ENCODE results near the gene C1orf94. TPM values are rescaled to one million over a fixed set of nuclear protein-coding genes. Genes with fewer than 3 reads are reported as not detected.

Gene C1orf94, protein sequence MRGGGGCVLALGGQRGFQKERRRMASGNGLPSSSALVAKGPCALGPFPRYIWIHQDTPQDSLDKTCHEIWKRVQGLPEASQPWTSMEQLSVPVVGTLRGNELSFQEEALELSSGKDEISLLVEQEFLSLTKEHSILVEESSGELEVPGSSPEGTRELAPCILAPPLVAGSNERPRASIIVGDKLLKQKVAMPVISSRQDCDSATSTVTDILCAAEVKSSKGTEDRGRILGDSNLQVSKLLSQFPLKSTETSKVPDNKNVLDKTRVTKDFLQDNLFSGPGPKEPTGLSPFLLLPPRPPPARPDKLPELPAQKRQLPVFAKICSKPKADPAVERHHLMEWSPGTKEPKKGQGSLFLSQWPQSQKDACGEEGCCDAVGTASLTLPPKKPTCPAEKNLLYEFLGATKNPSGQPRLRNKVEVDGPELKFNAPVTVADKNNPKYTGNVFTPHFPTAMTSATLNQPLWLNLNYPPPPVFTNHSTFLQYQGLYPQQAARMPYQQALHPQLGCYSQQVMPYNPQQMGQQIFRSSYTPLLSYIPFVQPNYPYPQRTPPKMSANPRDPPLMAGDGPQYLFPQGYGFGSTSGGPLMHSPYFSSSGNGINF
- total RNA-seq (not detected), polyA plus RNA-seq (not detected), total RNA-seq (not detected)

DNA sequence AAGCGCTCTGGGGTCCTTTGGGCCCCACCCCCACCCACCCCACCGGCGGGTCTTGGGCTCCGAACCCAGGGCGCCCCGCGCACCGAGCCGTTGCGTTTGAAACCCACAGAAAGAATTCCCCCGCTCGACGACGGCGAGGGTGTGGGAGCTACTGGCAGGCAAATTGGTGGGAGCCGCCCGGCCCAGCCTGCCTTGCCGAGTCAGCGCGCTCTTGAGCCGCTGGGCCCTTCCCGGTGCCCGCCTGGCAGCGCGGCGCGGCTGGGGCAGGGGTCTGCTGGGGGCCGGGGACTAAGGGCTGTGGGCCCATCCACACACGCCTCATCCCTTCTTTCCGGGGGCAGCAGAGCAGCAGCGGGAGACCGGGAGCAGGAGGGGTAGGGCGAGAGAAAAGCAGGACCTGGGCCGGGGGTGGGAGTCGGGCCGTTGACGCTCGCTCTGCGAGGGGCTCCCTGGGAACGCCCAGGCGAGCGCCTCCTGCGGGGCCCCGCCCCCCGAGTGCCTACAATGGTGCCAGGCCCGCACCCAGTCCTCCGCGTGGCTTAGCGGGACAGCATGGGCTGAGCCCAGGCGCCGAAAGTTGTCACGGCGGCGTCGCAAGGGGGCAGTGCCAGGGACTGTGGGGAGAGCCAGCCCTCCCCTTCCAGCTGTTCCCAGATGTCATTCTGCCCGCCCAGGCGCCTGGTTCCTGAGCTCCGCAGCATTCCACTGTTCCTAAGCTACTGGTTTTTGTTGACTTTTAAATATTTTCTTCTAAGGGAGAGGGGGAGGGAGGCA lies at the start of gene C1orf94:
C1orf94 (plus strand) TSS at position 78 of the 774 bp plus-strand sequence. CDS start 883 bp downstream, outside the sequence.
- no peak within 1 kb of the TSS for H3K4me3 Mint-ChIP-seq
- H3K9me3 Mint-ChIP-seq, result peaks cover 0 to 11% (median 2%) of the 10 kb centered on the region in 11 donors
- ChIA-PET CTCF (no interaction called here), POLR2A (no interaction called here)
- H3K4me1 ChIP-seq (ENCODE audit: control insufficient read depth in 2 of 2, insufficient read depth in 2 of 2, low read length in 2 of 2), result no peaks in the 10 kb centered on the region
- peaks cover 43 to 67% (median 56%) of the 10 kb centered on the region in 5 donors for H3K27me3 Mint-ChIP-seq
- no peak for ATAC-seq
- H3K36me3 Mint-ChIP-seq, result peaks cover 0 to 3% (median 0%) of the 10 kb centered on the region in 5 donors
- peaks cover 3 to 9% of the 10 kb centered on the region in 2 donors for H3K27me3 ChIP-seq (ENCODE audit: control insufficient read depth in 2 of 2, insufficient read depth in 2 of 2, low read length in 2 of 2)
- H3K4me1 Mint-ChIP-seq, result no peaks in the 10 kb centered on the region
- H3K27ac ChIP-seq (ENCODE audit: low read depth, low read length), result no peak within 1 kb of the TSS
- DNase-seq, result no peak
- H3K4me3 ChIP-seq (ENCODE audit: low read length), result no peak within 1 kb of the TSS
- no peak within 1 kb of the TSS for H3K27ac Mint-ChIP-seq
- no peaks in the 10 kb centered on the region for H3K9me3 ChIP-seq (ENCODE audit: control insufficient read depth in 2 of 3, low read length in 3 of 3)
- H3K36me3 ChIP-seq (ENCODE audit: control insufficient read depth in 2 of 3, insufficient read depth in 3 of 3, low read length in 3 of 3), result no peaks in the 10 kb centered on the region
- intact Hi-C loops (cut with micrococcal nuclease), result no loop called here

DNA sequence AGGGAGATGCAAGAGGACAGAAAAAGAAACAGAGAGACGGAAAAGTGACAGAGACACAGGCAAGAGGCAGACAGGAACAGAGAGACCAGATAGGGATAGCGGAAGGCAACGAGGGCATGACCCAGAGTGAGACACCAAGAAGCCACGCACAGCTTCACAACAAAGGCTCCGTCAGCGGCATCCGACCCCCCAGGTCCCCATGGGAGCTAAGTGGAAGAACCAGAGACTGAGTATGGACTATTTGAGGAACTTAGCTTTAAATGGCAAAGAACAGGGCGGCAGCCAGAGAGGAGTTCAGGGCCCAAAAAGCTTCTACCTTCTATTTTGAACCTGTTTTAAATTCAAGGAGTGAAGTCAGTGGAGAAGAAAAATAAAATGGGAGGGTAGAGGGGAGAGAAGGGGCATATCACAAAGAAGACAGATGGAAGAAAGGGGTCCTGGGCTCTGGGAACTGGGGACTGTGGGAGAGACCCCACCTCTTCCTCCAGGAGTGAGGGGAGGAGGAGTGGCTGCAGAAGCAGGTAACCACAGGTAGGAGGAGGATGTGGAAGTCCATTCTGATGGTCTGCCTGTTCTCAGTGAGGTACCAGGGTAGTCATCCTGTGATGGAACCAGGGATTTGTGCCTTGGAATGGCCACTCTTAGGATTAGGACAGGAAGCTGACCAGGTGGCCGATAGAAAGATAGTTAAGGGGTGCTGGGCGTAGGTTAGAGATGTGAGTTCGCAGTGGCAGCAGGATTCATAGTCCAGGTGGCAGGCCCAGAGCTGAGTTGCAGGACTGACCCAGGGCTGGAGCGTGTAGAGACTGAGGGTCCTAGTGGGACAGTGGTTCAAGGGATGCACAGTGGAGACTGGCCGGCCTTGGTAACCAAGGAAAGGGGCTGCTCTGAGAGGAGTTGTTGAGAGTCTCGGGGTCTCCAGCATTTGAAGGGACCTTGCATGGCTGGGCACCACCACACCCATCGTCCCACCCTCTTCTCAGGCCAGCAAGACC lies 49.4 kb upstream of the C1orf94 start:
- no peak overlapping the region for H3K27ac ChIP-seq (ENCODE audit: low read depth, low read length)
- H3K36me3 ChIP-seq (ENCODE audit: control insufficient read depth in 2 of 3, insufficient read depth in 3 of 3, low read length in 3 of 3), result no peaks in the 10 kb centered on the region
- peaks cover 0 to 8% (median 0%) of the 10 kb centered on the region in 11 donors for H3K9me3 Mint-ChIP-seq
- no peaks in the 10 kb centered on the region for H3K27me3 ChIP-seq (ENCODE audit: control insufficient read depth in 2 of 2, insufficient read depth in 2 of 2, low read length in 2 of 2)
- no peaks in the 10 kb centered on the region for H3K9me3 ChIP-seq (ENCODE audit: control insufficient read depth in 2 of 3, low read length in 3 of 3)
- H3K27me3 Mint-ChIP-seq, result peaks cover 0 to 45% (median 17%) of the 10 kb centered on the region in 5 donors
- ATAC-seq (no peak), DNase-seq (no peak)
- peak overlapping the region in 1 of 9 donors; percentile 73 for H3K27ac Mint-ChIP-seq
- no peaks in the 10 kb centered on the region for H3K4me1 ChIP-seq (ENCODE audit: control insufficient read depth in 2 of 2, insufficient read depth in 2 of 2, low read length in 2 of 2)
- no peaks in the 10 kb centered on the region for H3K4me1 Mint-ChIP-seq
- H3K36me3 Mint-ChIP-seq, result no peaks in the 10 kb centered on the region
- ChIA-PET POLR2A (no interaction called here), CTCF (no interaction called here)
- no peak overlapping the region for H3K4me3 Mint-ChIP-seq
- H3K4me3 ChIP-seq (ENCODE audit: low read length), result no peak overlapping the region
- intact Hi-C loops (cut with micrococcal nuclease), result no loop called here

DNA sequence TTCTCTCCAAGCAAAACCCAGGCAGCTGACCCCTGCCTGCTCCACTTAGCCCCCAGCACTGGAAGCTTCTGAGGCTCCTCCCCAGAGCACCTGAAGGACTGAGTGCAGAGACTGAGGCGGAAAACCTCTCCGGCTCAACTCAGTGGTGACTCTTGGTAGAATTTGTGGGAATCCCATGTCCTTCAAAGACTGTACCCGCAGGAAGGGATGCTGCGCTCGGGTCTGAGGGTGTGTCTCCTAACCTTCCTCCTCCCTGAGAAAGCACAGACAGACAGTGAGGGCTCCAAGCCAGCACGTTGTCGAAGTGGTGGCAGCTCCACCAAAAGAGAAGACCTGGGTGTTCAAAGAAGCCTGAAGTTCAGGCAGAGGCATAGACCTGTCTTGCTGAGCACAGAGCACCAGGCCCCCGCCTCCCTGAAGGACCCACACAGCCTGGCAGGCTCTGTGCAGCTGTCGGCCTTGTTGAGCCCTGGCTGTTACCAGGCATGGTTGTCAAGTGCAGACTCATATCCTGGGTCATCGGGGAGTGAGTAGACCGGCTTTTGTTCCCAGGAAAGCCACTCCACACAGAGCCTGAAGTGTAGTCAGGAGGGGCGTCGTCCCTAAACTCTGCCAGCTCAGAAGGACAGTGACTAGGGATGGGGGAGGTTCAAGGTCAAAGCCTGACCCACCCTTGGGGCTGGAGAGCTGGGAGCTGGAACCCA lies 48.4 kb upstream of the C1orf94 start:
- no peaks in the 10 kb centered on the region for H3K27me3 ChIP-seq (ENCODE audit: control insufficient read depth in 2 of 2, insufficient read depth in 2 of 2, low read length in 2 of 2)
- H3K4me3 ChIP-seq (ENCODE audit: low read length), result no peak overlapping the region
- H3K27ac Mint-ChIP-seq, result no peak overlapping the region
- peaks cover 0 to 5% (median 0%) of the 10 kb centered on the region in 11 donors for H3K9me3 Mint-ChIP-seq
- H3K36me3 ChIP-seq (ENCODE audit: control insufficient read depth in 2 of 3, insufficient read depth in 3 of 3, low read length in 3 of 3), result no peaks in the 10 kb centered on the region
- peaks cover 0 to 35% (median 20%) of the 10 kb centered on the region in 5 donors for H3K27me3 Mint-ChIP-seq
- no peaks in the 10 kb centered on the region for H3K36me3 Mint-ChIP-seq
- no peak for ATAC-seq
- DNase-seq, result no peak
- ChIA-PET CTCF (no interaction called here), POLR2A (no interaction called here)
- no peaks in the 10 kb centered on the region for H3K4me1 Mint-ChIP-seq
- H3K9me3 ChIP-seq (ENCODE audit: control insufficient read depth in 2 of 3, low read length in 3 of 3), result no peaks in the 10 kb centered on the region
- H3K4me1 ChIP-seq (ENCODE audit: control insufficient read depth in 2 of 2, insufficient read depth in 2 of 2, low read length in 2 of 2), result no peaks in the 10 kb centered on the region
- H3K27ac ChIP-seq (ENCODE audit: low read depth, low read length), result no peak overlapping the region
- intact Hi-C loops (cut with micrococcal nuclease), result no loop called here
- H3K4me3 Mint-ChIP-seq, result no peak overlapping the region

DNA sequence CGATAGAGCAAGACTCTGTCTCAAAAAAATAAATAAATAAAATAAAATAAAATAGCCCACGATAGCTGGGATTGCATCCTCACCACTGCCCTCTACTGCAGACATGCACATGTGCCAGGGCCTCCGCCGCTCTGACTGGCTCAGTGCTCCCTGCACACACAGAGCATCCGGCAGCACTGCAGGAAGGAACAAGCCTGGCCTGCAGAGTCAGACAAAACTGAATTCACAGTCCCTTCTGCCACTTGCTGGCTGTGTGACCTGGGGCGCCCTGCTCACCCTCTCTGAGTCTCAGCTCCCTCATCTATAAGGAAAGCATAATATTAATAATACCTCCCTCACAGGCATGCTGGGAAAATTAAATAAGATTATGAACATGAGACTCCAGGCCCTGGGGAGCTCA lies 47.1 kb upstream of the C1orf94 start:
- ChIA-PET POLR2A (no interaction called here), CTCF (no interaction called here)
- H3K4me3 ChIP-seq (ENCODE audit: low read length), result no peak overlapping the region
- no peaks in the 10 kb centered on the region for H3K36me3 Mint-ChIP-seq
- no peak overlapping the region for H3K4me3 Mint-ChIP-seq
- H3K4me1 Mint-ChIP-seq, result no peaks in the 10 kb centered on the region
- no peak overlapping the region for H3K27ac ChIP-seq (ENCODE audit: low read depth, low read length)
- intact Hi-C loops (cut with micrococcal nuclease), result no loop called here
- H3K4me1 ChIP-seq (ENCODE audit: control insufficient read depth in 2 of 2, insufficient read depth in 2 of 2, low read length in 2 of 2), result no peaks in the 10 kb centered on the region
- H3K9me3 ChIP-seq (ENCODE audit: control insufficient read depth in 2 of 3, low read length in 3 of 3), result no peaks in the 10 kb centered on the region
- H3K27me3 Mint-ChIP-seq, result peaks cover 0 to 27% (median 25%) of the 10 kb centered on the region in 5 donors
- no peaks in the 10 kb centered on the region for H3K27me3 ChIP-seq (ENCODE audit: control insufficient read depth in 2 of 2, insufficient read depth in 2 of 2, low read length in 2 of 2)
- DNase-seq, result no peak
- no peak overlapping the region for H3K27ac Mint-ChIP-seq
- ATAC-seq, result no peak
- peaks cover 0 to 5% (median 0%) of the 10 kb centered on the region in 11 donors for H3K9me3 Mint-ChIP-seq
- no peaks in the 10 kb centered on the region for H3K36me3 ChIP-seq (ENCODE audit: control insufficient read depth in 2 of 3, insufficient read depth in 3 of 3, low read length in 3 of 3)

DNA sequence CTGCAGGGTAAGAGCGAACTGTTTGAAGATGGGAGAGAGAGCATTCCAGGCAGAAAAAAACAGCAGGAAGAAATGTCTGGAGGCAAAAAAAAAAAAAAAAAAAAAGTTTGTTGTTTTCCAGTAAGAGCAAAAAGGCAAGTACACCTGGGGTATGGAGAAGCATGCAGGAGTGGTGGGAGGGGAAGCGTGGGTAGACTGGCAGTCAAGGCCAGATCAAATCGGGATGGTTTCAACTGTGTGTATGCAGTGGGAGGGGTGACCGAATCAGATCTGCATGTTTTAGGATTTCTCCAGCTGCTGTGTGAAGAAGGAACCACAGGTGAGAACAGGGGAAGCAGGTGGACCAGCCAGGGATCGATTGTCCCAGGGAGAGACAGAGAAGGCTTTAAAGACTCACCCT lies 46.4 kb upstream of the C1orf94 start:
- Histone ChIP-seq H3K36me3 (ENCODE audit: control insufficient read depth in 2 of 3, insufficient read depth in 3 of 3, low read length in 3 of 3) (no peaks in the 10 kb centered on the region), H3K9me3 (ENCODE audit: control insufficient read depth in 2 of 3, low read length in 3 of 3) (no peaks in the 10 kb centered on the region), H3K27ac (ENCODE audit: low read depth, low read length) (no peak overlapping the region), H3K4me1 (ENCODE audit: control insufficient read depth in 2 of 2, insufficient read depth in 2 of 2, low read length in 2 of 2) (no peaks in the 10 kb centered on the region), H3K27me3 (ENCODE audit: control insufficient read depth in 2 of 2, insufficient read depth in 2 of 2, low read length in 2 of 2) (no peaks in the 10 kb centered on the region), H3K4me3 (ENCODE audit: low read length) (no peak overlapping the region)
- CTCF ChIA-PET, result no interaction called here
- H3K27me3 Mint-ChIP-seq, result peaks cover 0 to 24% (median 21%) of the 10 kb centered on the region in 5 donors
- H3K36me3 Mint-ChIP-seq, result no peaks in the 10 kb centered on the region
- no peak overlapping the region for H3K4me3 Mint-ChIP-seq
- intact Hi-C loops (cut with micrococcal nuclease), result no loop called here
- peaks cover 0 to 5% (median 0%) of the 10 kb centered on the region in 11 donors for H3K9me3 Mint-ChIP-seq
- DNase-seq (no peak), ATAC-seq (no peak)
- H3K27ac Mint-ChIP-seq, result no peak overlapping the region
- POLR2A ChIA-PET, result no interaction called here
- H3K4me1 Mint-ChIP-seq, result no peaks in the 10 kb centered on the region

All from naive thymus-derived CD4-positive, alpha-beta T cell (primary cell).